IMR-90 (cell line): ENCODE results near the gene EFS. TPM values are rescaled to one million over a fixed set of nuclear protein-coding genes. Genes with fewer than 3 reads are reported as not detected.

Source experiments
- ATAC-seq: fragments of 200-7000 bp; cut with Tn5 transposase; 2 replicates; pipeline ENCODE4 v1.9.1; 2020; ENCODE audit warnings: low read depth, mild to moderate bottlenecking, moderate library complexity
- BruUV-seq: library from RNA; stranded (reverse); fragments of 400-500 nt; replicated peaks from 2 replicates; lab custom pipeline; 2021; lab: Mats Ljungman, UMichigan
- CTCF ChIA-PET: fragments of 300-600 bp; formaldehyde crosslinking; extraction: SDS; loops from one replicate; lab custom pipeline; 2021; ENCODE audit warnings: antibody characterized with exemption; lab: Yijun Ruan, JAX
- POLR2A ChIA-PET: fragments of 300-600 bp; sonication (Branson Sonifier 250); formaldehyde crosslinking; loops from one replicate; lab custom pipeline; 2022; ENCODE audit warnings: antibody characterized with exemption; ENCODE audit not compliant: unreplicated experiment; lab: Charles Lee
- DNase-seq: peaks from one replicate; pipeline ENCODE4 v3.0.0; 2013
- H2AFZ ChIP-seq: replicated peaks from 2 replicates; pipeline ENCODE3; 2013; ENCODE audit warnings: low read length, mild to moderate bottlenecking; ENCODE audit not compliant: poor library complexity
- H2AK5ac ChIP-seq: 2 replicates; pipeline ENCODE4 v1.6.1; 2013; ENCODE audit warnings: low read depth, low read length, inconsistent platforms
- H2AK9ac ChIP-seq: replicated peaks from 2 replicates; pipeline ENCODE3; 2013; ENCODE audit warnings: mild to moderate bottlenecking, low read depth, low read length, moderate library complexity; ENCODE audit not compliant: poor library complexity
- H2BK120ac ChIP-seq: 2 replicates; pipeline ENCODE4 v1.6.1; 2013; ENCODE audit warnings: low read depth, low read length, inconsistent platforms
- H2BK15ac ChIP-seq: 3 replicates; pipeline ENCODE4 v1.6.1; 2013; ENCODE audit warnings: low read depth, low read length, inconsistent platforms
- H2BK20ac ChIP-seq: 2 replicates; pipeline ENCODE4 v1.6.1; 2013; ENCODE audit warnings: low read depth, mild to moderate bottlenecking, inconsistent platforms, low read length, moderate library complexity
- H2BK5ac ChIP-seq: 2 replicates; pipeline ENCODE4 v1.6.1; 2013; ENCODE audit warnings: mild to moderate bottlenecking, low read depth, low read length, inconsistent platforms; ENCODE audit not compliant: poor library complexity, severe bottlenecking
- H3K14ac ChIP-seq: replicated peaks from 2 replicates; pipeline ENCODE4 v1.6.1; 2013; ENCODE audit warnings: low read depth, low read length, inconsistent platforms
- H3K18ac ChIP-seq: 2 replicates; pipeline ENCODE4 v1.6.1; 2013; ENCODE audit warnings: low read depth, low read length, control low read depth
- H3K23ac ChIP-seq: 2 replicates; pipeline ENCODE4 v1.6.1; 2013; ENCODE audit warnings: low read depth, low read length, inconsistent platforms
- H3K27ac ChIP-seq: 2 replicates; pipeline ENCODE4 v1.5.1; 2013; ENCODE audit warnings: mild to moderate bottlenecking, control low read depth, low read length; ENCODE audit not compliant: insufficient read depth
- H3K27me3 ChIP-seq: 2 replicates; pipeline ENCODE4 v1.6.1; 2013; ENCODE audit warnings: low read length; ENCODE audit not compliant: control insufficient read depth, insufficient read depth
- H3K36me3 ChIP-seq: 2 replicates; pipeline ENCODE4 v1.6.1; 2013; ENCODE audit warnings: low read length, mixed read lengths; ENCODE audit not compliant: control insufficient read depth, insufficient read depth
- H3K4ac ChIP-seq: 2 replicates; pipeline ENCODE4 v1.6.1; 2013; ENCODE audit warnings: low read depth, low read length, inconsistent platforms
- H3K4me1 ChIP-seq: 2 replicates; pipeline ENCODE4 v1.6.1; 2013; ENCODE audit warnings: low read length, mixed read lengths; ENCODE audit not compliant: control insufficient read depth, insufficient read depth
- H3K4me2 ChIP-seq: 2 replicates; pipeline ENCODE4 v1.6.1; 2013; ENCODE audit warnings: low read depth, mild to moderate bottlenecking, control low read depth, low read length, moderate library complexity
- H3K4me3 ChIP-seq: 2 replicates; pipeline ENCODE4 v1.5.1; 2013; ENCODE audit warnings: low read depth, mild to moderate bottlenecking, control low read depth, low read length, moderate library complexity; ENCODE audit not compliant: insufficient read depth
- H3K56ac ChIP-seq: 2 replicates; pipeline ENCODE4 v1.6.1; 2013; ENCODE audit warnings: low read length, inconsistent platforms; ENCODE audit not compliant: insufficient read depth; ENCODE audit errors: extremely low read depth
- H3K79me1 ChIP-seq, 2 experiments: 2 replicates each; pipeline ENCODE4 v1.6.1; 2013; ENCODE audit warnings: low read length in 2 of 2, inconsistent platforms in 1 of 2, low read depth in 1 of 2
- H3K9ac ChIP-seq: 2 replicates; pipeline ENCODE4 v1.6.1; 2013; ENCODE audit warnings: low read depth, low read length, control low read depth
- H3K9me1 ChIP-seq: 2 replicates; pipeline ENCODE4 v1.6.1; 2013; ENCODE audit warnings: low read length, inconsistent platforms; ENCODE audit not compliant: insufficient read depth
- H3K9me3 ChIP-seq: 2 replicates; pipeline ENCODE4 v1.6.1; 2013; ENCODE audit warnings: low read length; ENCODE audit not compliant: control insufficient read depth, insufficient read depth
- H4K20me1 ChIP-seq: 2 replicates; pipeline ENCODE4 v1.6.1; 2013; ENCODE audit warnings: low read length, inconsistent platforms; ENCODE audit not compliant: insufficient read depth
- H4K5ac ChIP-seq: 2 replicates; pipeline ENCODE4 v1.6.1; 2013; ENCODE audit warnings: mild to moderate bottlenecking, low read depth, low read length, control low read depth
- H4K8ac ChIP-seq, 2 experiments: 2 replicates each; pipeline ENCODE4 v1.6.1; 2013; ENCODE audit warnings: low read depth in 2 of 2, low read length in 2 of 2, control low read depth in 1 of 2, inconsistent platforms in 1 of 2
- H4K91ac ChIP-seq: 2 replicates; pipeline ENCODE4 v1.6.1; 2013; ENCODE audit warnings: low read depth, low read length, inconsistent platforms; ENCODE audit not compliant: insufficient read depth
- RAD21 ChIP-seq: IDR thresholded peaks from 2 replicates; pipeline ENCODE4 v1.6.1; 2012; ENCODE audit warnings: low read length, improper control_type of control experiment
- WGBS, 2 experiments: methylation state at CpG; one replicate each; pipeline versions ENCODE4 v1.1.5 to v1.1.7; 2013; ENCODE audit warnings: missing lambda C conversion rate in 2 of 2; ENCODE audit not compliant: insufficient read length in 1 of 2; ENCODE audit errors: extremely low coverage in 2 of 2; 5-methylcytosine and 5-hydroxymethylcytosine counted together
- dilution Hi-C: fragments of 300-500 bp; cut with HindIII; formaldehyde crosslinking; loops from one replicate; pipeline ENCODE4 v1.14.3; 2018; ENCODE audit warnings: low sequenced_read_pairs; ENCODE audit not compliant: unreplicated experiment
- in situ Hi-C: fragments of 300-500 bp; cut with MboI; formaldehyde crosslinking; loops from 3 replicates; pipeline ENCODE4 v1.14.3; 2019; ENCODE audit warnings: low sequenced_read_pairs, inconsistent platforms, mixed read lengths
- intact Hi-C: fragments of 100-400 bp; cut with micrococcal nuclease; formaldehyde crosslinking; loops from 2 replicates; pipeline ENCODE4 v1.10.0; 2022
- polyA plus RNA-seq, 3 experiments: library from polyadenylated mRNA; depleted of rRNA; stranded (reverse); fragments of >200 nt; gene quantifications; 2 replicates each; pipeline ENCODE4 v1.2.3, GENCODE V29; 2012; ENCODE audit warnings: low replicate concordance in 1 of 3
- total RNA-seq: library from RNA; depleted of rRNA; stranded (reverse); fragments of >200 nt; gene quantifications from 2 replicates; pipeline ENCODE4 v1.2.3, GENCODE V29; 2012

Gene EFS
- total and polyA plus RNA-seq, 2 of the 4 experiments (the other 2 are of a cell fraction) = 2.2 to 11.6 TPM

DNA sequence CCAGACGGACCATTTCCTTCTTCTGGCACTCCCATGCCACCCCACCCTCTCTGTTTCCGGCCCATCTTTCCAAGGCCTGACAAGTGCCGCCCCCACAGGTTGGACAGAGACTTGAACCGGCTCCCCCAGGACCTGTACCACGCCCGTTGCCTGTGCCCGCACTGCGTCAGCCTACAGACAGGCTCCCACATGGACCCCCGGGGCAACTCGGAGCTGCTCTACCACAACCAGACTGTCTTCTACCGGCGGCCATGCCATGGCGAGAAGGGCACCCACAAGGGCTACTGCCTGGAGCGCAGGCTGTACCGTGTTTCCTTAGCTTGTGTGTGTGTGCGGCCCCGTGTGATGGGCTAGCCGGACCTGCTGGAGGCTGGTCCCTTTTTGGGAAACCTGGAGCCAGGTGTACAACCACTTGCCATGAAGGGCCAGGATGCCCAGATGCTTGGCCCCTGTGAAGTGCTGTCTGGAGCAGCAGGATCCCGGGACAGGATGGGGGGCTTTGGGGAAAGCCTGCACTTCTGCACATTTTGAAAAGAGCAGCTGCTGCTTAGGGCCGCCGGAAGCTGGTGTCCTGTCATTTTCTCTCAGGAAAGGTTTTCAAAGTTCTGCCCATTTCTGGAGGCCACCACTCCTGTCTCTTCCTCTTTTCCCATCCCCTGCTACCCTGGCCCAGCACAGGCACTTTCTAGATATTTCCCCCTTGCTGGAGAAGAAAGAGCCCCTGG is 10.7 kb upstream of the EFS start:
- Histone ChIP-seq H4K5ac (no peak overlapping the region), H3K79me1 (no peaks in the 10 kb centered on the region), H2BK120ac (no peak overlapping the region), H3K18ac (no peak overlapping the region), H3K23ac (no peak overlapping the region), H4K91ac (no peak overlapping the region), H3K14ac (no peak overlapping the region), H3K36me3 (no peaks in the 10 kb centered on the region), H2BK15ac (no peak overlapping the region), H2AK5ac (no peak overlapping the region), H2AFZ (no peak overlapping the region), H3K4ac (no peak overlapping the region), H3K27me3 (peaks cover 45% of the 10 kb centered on the region), H2AK9ac (no peak overlapping the region), H3K9me3 (no peaks in the 10 kb centered on the region), H4K8ac (no peak overlapping the region), H3K27ac (no peak overlapping the region), H3K56ac (no peak overlapping the region), H3K9ac (no peak overlapping the region), H3K4me2 (no peak overlapping the region), H3K9me1 (0 out of 2 replicates have a peak, but pooled peaks cover 2% of the 10 kb centered on the region), H4K20me1 (no peaks in the 10 kb centered on the region), H3K4me1 (no peaks in the 10 kb centered on the region), H3K4me3 (no peak overlapping the region), H2BK5ac (no peak overlapping the region), H2BK20ac (no peak overlapping the region)
- no peak for TF ChIP-seq RAD21
- DNase-seq (no peak), ATAC-seq (no peak)
- CTCF ChIA-PET = no interaction called here
- in situ Hi-C loops (loop anchor here (10.0 kb wide), 1 partner anchor 51 kb away; the partner anchor contains the start of gene PABPN1), intact Hi-C loops (no loop called here), dilution Hi-C loops (no loop called here)
- BruUV-seq = no TSS peak
- POLR2A ChIA-PET = no interaction called here
- 83% methylated on average over 11 of the region's 21 CpGs; no CpG with 5 or more reads in 1 of the 2 experiments for WGBS, 2 experiments
